GM21447 (cell line): ENCODE results near the gene ATP5MK.
"Not testable (repeated sequence)": the region's sequence is repeated elsewhere in the genome, so short reads cannot be mapped to it uniquely, and the experiment has no call there.

Experiments used
- ATAC-seq: cut with Tn5 transposase; IDR thresholded peaks from one replicate; pipeline ENCODE4 v1.9.1; 2021; ENCODE audit not compliant: unreplicated experiment

Gene ATP5MK

DNA sequence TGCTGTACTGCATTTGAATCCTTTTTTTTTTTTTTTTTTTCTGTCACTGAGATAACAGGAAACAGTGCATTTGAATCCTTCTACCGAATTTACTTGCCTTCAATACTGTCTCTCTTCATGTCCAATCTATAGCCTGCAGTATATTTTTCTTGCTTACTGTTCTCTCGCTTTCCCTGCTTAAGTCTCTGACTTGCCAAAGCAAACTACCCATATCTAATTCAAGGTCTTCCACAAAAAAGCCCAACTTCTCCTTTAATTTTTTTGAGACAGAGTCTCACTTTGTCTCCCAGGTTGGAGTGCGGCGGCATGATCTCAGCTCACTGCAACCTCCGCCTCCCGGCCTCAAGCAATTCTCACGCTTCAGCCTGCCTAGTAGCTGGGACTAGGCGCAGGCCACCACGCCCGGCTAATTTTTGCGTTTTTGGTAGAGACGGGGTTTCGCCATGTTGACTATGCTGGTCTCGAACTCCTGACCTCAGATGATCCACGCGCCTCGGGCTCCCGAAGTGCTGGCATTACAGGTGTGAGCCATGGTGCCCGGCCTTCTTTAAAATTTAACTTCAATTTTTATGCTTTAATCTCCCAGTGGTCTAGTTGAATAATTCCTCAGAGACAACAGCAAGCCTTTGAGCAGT lies 1.0 kb upstream of the ATP5MK start:
- no peak for ATAC-seq

DNA sequence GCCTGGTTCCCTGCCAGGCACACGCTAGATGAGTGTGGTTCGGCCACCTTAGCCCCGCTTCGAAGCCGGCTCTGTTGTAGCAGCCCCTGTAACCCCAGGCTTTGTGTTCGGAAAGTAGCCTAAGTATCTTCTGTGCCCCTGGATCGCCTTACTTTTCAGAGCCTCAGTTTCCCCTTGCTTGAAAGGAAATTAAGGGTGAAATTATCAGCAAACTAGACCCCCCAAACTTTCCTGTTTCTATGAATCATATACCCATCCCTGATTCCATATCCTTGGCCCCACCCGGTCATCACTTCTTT lies 463 bp upstream of the ATP5MK start:
- no peak for ATAC-seq

DNA sequence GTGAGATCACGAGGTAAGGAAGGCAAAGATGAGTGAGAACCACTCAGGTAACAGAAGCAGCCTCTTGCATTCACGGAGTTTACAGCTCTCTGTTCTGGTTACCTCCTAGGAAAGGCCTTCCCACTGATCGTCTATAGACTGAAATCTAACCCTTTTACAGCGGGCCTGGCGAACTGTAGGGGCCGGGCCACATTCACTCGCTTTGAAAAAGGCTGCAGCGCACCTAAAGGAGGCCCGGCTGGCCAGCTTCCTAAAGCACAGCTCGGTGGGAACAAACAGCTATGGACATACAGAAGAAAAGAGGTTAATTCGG lies 565 bp downstream of the ATP5MK start:
- ATAC-seq = no peak

DNA sequence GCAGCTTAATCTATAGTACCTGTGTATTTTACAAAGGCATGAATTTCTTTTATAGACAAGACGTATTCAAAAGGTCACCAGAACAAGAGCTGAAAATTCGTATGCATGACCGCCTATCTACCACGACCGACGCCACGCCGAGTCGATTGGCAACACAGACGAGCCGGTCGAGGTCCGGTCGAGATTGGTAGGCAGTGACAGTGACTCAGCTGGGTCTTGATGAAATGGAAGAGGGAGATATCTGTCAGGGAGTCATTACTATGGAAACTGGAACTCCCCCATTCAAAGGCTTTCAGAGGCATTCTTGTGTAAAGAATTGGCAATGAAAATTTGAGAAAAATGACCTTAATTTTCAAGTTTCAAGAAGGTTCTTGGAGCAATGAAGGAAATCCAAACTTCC lies 2.1 kb downstream of the ATP5MK start:
- ATAC-seq = no peak

DNA sequence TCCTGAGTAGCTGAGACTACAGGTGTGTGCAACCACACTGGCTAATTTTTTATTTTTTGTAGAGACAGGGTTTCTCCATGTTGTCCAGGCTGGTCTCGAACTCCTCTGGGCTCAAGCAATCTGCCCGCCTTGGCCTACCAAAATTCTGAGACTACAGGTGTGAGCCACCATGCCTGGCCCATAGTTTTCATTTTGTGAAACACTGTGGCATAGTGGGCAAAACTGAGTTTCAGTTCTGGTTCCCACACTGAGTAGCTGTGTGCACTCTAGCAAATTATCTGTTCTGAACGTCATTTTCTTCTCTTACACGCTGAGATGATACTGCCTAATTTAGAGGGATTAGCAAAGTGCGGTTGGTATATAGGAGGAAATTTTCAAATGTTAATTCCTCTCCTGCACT lies 13.5 kb downstream of the ATP5MK start:
- ATAC-seq = no peak

DNA sequence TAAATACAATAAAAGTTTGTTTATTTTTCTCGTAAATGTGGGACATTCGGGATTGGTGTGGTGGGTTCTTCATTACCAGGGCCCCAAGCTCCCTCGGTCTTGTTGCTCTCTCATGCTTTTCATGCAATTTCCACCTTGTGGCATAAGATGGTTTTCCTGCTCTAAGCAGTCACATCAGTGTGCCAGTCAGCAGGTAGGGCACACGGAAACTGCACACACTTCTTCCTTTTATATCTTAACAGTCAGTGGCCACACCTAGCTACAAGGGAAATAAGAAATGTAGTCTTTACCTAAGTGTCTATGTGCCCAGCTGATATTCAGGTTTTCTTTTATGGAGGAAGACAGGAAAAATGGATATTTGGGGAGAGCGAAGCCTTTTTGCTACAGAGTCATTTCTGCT lies 22.0 kb downstream of the ATP5MK start:
- no peak for ATAC-seq

DNA sequence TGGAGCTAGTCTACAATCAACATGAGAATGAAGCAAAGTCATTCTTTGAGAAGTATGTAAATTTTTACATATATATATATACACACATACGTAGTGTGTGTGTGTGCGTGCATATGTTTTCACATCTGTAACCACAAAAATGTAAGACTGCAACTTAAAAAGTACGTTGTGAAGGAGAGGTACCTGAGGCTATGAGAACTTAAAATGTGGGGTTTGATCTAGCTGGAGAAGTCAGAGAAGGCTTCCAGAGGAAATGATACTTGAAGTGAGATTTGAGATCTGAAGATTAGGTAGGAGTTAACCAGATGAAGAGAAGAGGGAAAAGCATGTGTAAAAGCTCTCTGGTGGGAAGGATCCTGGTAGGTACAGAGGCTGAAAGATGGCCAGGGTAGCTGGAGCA lies 22.7 kb downstream of the ATP5MK start:
- no peak for ATAC-seq

DNA sequence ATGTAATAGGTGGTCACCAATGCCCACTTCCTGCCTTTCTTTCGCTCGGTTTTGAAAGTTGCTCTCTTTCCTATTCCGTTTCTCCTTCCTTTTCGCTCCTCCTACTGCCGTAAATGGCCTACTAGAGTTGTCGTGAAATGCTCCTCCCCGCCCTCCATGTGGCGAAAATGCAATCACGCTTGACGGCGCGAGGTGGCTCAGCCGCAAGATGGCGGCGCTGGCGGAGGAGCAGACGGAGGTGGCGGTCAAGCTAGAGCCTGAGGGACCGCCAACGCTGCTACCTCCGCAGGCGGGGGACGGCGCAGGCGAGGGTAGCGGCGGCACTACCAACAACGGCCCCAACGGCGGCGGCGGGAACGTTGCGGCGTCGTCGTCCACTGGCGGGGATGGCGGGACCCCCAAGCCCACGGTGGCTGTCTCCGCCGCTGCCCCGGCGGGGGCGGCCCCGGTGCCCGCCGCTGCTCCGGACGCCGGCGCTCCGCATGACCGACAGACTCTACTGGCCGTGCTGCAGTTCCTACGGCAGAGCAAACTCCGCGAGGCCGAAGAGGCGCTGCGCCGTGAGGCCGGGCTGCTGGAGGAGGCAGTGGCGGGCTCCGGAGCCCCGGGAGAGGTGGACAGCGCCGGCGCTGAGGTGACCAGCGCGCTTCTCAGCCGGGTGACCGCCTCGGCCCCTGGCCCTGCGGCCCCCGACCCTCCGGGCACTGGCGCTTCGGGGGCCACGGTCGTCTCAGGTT lies 28.3 kb downstream of the ATP5MK start, which contains the start of gene TAF5:
Gene TAF5, plus strand, starts transcription at position 195 of the 737 bp plus-strand sequence. Its CDS starts 14 bp downstream, at position 209.
- peak; percentile 51 for ATAC-seq

DNA sequence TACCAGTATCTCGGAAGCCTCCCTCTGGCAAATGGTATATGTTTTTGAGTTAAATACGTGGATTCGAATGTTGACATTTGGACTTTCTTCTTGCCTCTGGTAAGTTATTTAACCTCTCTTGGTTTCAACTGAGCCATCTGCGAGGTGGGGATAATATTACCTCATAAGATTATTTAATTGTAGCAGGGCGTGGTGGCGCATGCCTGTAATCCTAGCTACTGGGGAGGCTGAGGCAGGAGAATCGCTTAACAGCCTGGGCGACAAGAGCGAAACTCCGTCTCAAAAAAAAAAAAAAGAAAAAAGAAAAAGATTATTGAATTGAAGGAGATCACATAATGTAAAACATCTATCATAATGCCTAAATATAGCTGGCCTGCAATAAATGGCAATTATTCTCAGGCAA lies 28.9 kb downstream of the ATP5MK start:
- ATAC-seq = no peak

DNA sequence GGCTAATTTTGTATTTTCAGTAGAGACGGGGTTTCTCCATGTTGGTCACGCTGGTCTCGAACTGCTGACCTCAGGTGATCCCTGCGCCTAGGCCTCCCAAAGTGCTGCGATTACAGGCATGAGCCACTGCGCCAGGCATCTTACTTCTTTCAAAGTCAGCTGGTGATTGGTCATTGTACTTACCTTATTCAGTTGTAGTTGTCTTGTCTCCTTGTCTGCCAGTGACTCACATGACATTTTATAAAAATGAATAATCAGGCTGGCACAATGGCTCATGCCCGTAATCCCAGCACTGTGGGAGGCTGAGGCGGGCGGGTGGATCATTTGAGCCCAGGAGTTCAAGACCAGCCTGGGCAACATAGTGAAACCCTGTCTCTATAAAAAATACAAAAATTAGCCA lies 35.5 kb downstream of the ATP5MK start:
- ATAC-seq = not testable (repeated sequence)

DNA sequence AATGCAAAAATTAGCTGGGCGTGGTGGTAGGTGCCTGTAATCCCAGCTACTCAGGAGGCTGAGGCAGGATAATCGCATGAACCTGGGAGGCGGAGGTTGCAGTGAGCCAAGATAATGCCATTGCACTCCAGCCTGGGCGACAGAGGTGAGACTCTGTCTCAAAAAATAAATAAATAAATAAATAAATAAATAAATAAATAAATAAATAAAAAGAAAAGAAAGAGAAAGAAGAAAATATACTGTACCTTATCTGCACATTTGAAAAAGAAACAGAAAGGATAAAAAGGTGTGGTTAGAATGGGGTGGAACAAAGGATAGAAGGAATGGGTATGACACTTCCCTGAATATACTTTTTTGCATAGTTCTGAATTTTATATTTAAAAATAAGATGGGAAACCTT lies 36.8 kb downstream of the ATP5MK start:
- ATAC-seq = not testable (repeated sequence)

DNA sequence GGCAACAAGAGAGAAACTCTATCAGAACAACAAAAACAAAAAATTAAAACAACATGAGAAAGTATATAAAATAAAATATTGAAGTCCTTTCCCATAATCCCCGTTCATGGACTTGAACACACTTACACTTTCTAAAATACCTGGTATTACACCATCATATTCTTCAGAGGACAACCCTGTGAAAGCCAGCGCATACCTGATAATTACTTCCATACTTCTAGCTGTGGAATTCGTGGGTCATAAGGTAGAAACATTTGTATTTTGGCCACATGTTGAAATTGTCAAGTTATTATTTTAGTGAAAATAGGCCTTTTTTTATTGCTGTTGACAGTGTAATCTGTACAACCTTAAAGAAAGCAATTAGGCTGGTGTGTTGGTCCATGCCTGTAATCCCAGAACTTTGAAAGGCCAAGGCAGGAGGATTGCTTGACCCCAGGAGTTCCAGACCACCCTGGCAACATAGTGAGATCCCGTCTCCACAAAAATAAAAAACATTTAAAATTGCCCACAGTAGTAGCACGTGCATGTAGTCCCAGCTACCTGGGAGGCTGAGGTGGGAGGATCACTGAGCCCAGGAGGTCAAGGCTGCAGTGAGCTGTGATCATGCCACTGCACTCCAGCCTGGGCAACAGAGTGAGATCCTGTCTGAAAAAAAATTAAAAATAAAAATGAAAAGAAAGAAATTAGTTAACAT lies 40.2 kb downstream of the ATP5MK start:
- ATAC-seq = no peak

DNA sequence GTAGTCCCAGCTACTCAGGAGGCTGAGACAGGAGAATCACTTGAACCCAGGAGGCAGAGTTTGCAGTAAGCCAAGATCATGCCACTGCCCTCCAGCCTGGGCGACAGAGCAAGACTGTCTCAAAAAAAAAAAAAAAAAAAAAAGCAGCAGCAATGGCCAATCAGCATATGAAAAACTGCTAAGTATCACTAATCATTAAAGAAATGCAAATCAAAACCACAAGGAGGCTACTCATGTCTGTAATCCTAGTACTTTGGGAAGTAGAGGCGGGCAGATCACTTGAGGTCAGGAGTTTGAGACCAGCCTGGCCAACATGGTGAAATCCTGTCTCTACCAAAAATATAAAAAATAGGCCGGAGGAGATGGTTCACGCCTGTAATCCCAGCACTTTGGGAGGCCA lies 41.7 kb downstream of the ATP5MK start:
- not testable (repeated sequence) for ATAC-seq

DNA sequence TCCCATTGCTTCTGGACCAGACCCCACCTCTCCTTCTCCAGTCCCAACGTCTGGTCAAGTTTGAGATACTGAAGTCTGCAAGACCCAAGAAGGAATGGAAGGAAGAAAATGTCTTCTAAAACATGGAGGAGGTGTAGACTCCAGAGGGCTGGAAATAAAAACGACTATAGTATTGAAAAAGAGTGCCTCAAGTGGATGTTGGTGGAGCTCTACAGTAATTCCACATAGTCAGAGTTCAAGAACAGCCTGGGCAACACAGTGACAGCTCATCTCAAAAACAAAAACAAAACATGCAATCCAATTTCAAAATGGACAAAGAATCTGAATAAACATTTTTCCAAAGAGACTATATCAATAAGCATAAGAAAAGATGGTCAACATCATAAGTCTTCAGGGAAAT lies 43.0 kb downstream of the ATP5MK start:
- no peak for ATAC-seq

DNA sequence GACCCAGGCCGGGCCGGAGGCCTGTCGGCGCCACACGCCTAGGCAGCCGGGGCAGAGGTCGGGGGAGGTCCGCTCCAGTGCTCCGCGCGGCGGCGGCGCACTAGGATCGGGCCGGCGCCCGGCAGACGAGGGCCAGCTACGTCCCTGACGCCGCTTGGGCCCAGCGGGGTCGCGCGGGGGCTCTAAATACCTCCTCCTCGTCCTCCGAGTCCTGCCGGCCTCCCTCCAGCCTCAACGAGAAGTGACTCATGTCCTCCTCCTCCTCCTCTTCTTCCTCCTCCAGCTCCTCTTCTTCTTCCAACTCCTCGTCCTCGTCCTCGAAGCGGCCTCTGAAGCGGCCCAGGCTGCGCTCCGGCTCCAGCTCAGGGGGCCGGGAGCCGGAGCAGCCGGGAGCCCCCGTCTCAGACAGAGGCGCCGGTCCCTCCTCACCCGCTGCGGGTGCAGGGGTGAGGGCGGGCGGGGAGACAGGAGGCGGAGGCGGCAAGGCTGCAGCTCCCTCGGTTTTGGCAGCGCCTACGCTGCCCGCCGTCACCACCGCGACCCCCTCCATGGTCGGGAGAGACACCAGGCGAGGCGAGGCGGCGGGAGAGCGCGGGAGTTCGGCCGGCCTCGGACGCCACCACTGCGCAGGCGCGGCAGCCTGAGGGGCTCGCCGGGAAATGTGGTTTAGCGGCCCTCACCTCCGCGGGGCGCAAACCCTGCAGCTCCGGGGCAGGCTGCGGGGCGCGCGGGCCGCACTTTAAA lies 45.6 kb downstream of the ATP5MK start, which contains the start of gene PCGF6:
Gene PCGF6, minus strand, starts transcription at position 624 of the 744 bp plus-strand sequence. Its CDS starts 74 bp downstream, at position 550.
- ATAC-seq = peak; percentile 82

DNA sequence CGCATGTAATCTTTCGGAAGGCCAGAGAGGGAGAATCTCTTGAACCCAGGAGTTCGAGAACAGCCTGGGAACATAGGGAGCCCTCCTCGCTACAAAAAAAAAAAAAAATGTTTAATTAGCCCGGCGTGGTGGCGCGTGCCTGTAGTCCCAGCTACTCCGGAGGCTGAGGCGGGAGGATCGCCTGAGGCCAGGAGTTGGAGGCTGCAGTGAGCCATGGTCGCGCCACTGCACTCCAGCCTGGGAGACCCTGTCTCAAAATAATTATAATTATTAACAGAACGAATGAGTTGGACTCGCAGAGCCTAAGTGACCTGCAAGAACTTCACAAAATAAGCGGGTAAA lies 46.1 kb downstream of the ATP5MK start:
- no peak for ATAC-seq
